HepG2 (cell line): Measurements from ENCODE around the gene SSR2. TPM values are rescaled to one million over a fixed set of nuclear protein-coding genes. Genes with fewer than 3 reads are reported as not detected.

ENCODE experiments used
- AGO1 ChIP-seq: fragments of 200-400 bp; formaldehyde crosslinking; IDR thresholded peaks from 2 replicates; pipeline ENCODE4 v1.6.1; 2017; ENCODE audit warnings: mild to moderate bottlenecking, low read depth, low read length, moderate library complexity; ENCODE audit not compliant: poor library complexity, severe bottlenecking
- ATF3 ChIP-seq: sonication (generic); formaldehyde crosslinking; IDR thresholded peaks from 2 replicates; pipeline ENCODE4 v1.4.0; 2020; ENCODE audit warnings: missing genetic modification reagents
- BCL6 ChIP-seq: IDR thresholded peaks from 2 replicates; pipeline ENCODE4 v1.6.1; 2016; ENCODE audit warnings: missing genetic modification reagents, missing compliant biosample characterization
- CHD4 ChIP-seq: fragments of 200-600 bp; sonication (generic); IDR thresholded peaks from 2 replicates; pipeline ENCODE4 v1.7.0; 2017; ENCODE audit warnings: mild to moderate bottlenecking, low read length, borderline replicate concordance
- DNMT1 ChIP-seq: sonication (generic); formaldehyde crosslinking; IDR thresholded peaks from 2 replicates; pipeline ENCODE4 v1.5.1; 2020; ENCODE audit warnings: mild to moderate bottlenecking, missing genetic modification reagents
- DRAP1 ChIP-seq: IDR thresholded peaks from 2 replicates; pipeline ENCODE4 v1.6.1; 2016; ENCODE audit warnings: missing genetic modification reagents, missing compliant biosample characterization
- HNRNPK ChIP-seq: fragments of 200-400 bp; formaldehyde crosslinking; IDR thresholded peaks from 2 replicates; pipeline ENCODE4 v1.6.1; 2018; ENCODE audit warnings: low read length, low read depth, moderate library complexity, mild to moderate bottlenecking; ENCODE audit not compliant: poor library complexity, severe bottlenecking
- KLF6 ChIP-seq: IDR thresholded peaks from 2 replicates; pipeline ENCODE4 v1.8.0; 2016; ENCODE audit warnings: missing biosample characterization, missing genetic modification reagents
- KMT2A ChIP-seq: sonication (generic); formaldehyde crosslinking; IDR thresholded peaks from 2 replicates; pipeline ENCODE4 v1.4.0; 2020; ENCODE audit warnings: missing genetic modification reagents
- LRRFIP1 ChIP-seq: sonication (generic); formaldehyde crosslinking; conservative IDR thresholded peaks from 2 replicates; pipeline ENCODE4 v1.4.0; 2020; ENCODE audit warnings: missing genetic modification reagents
- NCOA5 ChIP-seq: sonication (generic); formaldehyde crosslinking; IDR thresholded peaks from 2 replicates; pipeline ENCODE4 v1.4.0; 2020; ENCODE audit warnings: missing genetic modification reagents
- PAF1 ChIP-seq: IDR thresholded peaks from 2 replicates; pipeline ENCODE4 v1.6.1; 2016; ENCODE audit warnings: missing genetic modification reagents, missing compliant biosample characterization
- REPIN1 ChIP-seq: sonication (generic); formaldehyde crosslinking; IDR thresholded peaks from 2 replicates; pipeline ENCODE4 v1.8.0; 2022; ENCODE audit warnings: missing genetic modification reagents, low read depth, mild to moderate bottlenecking, borderline replicate concordance
- SCMH1 ChIP-seq: sonication (generic); formaldehyde crosslinking; IDR thresholded peaks from 2 replicates; pipeline ENCODE4 v1.9.0; 2021; ENCODE audit warnings: missing genetic modification reagents, mild to moderate bottlenecking, borderline replicate concordance
- SRF ChIP-seq: IDR thresholded peaks from 2 replicates; pipeline ENCODE4 v1.6.1; 2011; ENCODE audit warnings: mild to moderate bottlenecking, low read depth, low read length, moderate library complexity
- ZBTB21 ChIP-seq: sonication (generic); formaldehyde crosslinking; IDR thresholded peaks from 2 replicates; pipeline ENCODE4 v1.4.0; 2020; ENCODE audit warnings: missing genetic modification reagents
- ZFP1 ChIP-seq: IDR thresholded peaks from 2 replicates; pipeline ENCODE4 v1.6.1; 2016
- ZMYM4 ChIP-seq: sonication (generic); formaldehyde crosslinking; IDR thresholded peaks from 2 replicates; pipeline ENCODE4 v1.8.1; 2023; ENCODE audit warnings: mild to moderate bottlenecking, missing genetic modification reagents
- ZNF224 ChIP-seq: sonication (generic); formaldehyde crosslinking; IDR thresholded peaks from 2 replicates; pipeline ENCODE4 v1.5.0; 2020; ENCODE audit warnings: mild to moderate bottlenecking, missing genetic modification reagents
- ZNF460 ChIP-seq: sonication (generic); formaldehyde crosslinking; IDR thresholded peaks from 2 replicates; pipeline ENCODE4 v1.5.1; 2020; ENCODE audit warnings: missing genetic modification reagents, mild to moderate bottlenecking, borderline replicate concordance
- ZNF550 ChIP-seq: sonication (generic); formaldehyde crosslinking; IDR thresholded peaks from 2 replicates; pipeline ENCODE4 v1.4.0; 2020; ENCODE audit warnings: mild to moderate bottlenecking, missing genetic modification reagents, borderline replicate concordance
- ZNF644 ChIP-seq: IDR thresholded peaks from 2 replicates; pipeline ENCODE4 v1.6.1; 2016; ENCODE audit warnings: low read depth
- ZNF670 ChIP-seq: sonication (generic); formaldehyde crosslinking; IDR thresholded peaks from 2 replicates; pipeline ENCODE4 v1.8.0; 2022; ENCODE audit warnings: mild to moderate bottlenecking, missing genetic modification reagents, borderline replicate concordance
- ZNF772 ChIP-seq: sonication (generic); formaldehyde crosslinking; IDR thresholded peaks from 2 replicates; pipeline ENCODE4 v1.5.0; 2020; ENCODE audit warnings: mild to moderate bottlenecking, missing genetic modification reagents
- ZNF883 ChIP-seq: sonication (generic); formaldehyde crosslinking; IDR thresholded peaks from 2 replicates; pipeline ENCODE4 v1.5.1; 2020; ENCODE audit warnings: mild to moderate bottlenecking, missing genetic modification reagents; ENCODE audit errors: not compliant biosample characterization
- ZSCAN20 ChIP-seq: sonication (generic); formaldehyde crosslinking; IDR thresholded peaks from 2 replicates; pipeline ENCODE4 v1.4.0; 2020; ENCODE audit warnings: missing genetic modification reagents, mild to moderate bottlenecking, borderline replicate concordance
- ZSCAN21 ChIP-seq: sonication (generic); formaldehyde crosslinking; IDR thresholded peaks from 2 replicates; pipeline ENCODE4 v1.8.0; 2022; ENCODE audit warnings: mild to moderate bottlenecking, missing genetic modification reagents, moderate library complexity, borderline replicate concordance
- polyA plus RNA-seq, 8 experiments: library from polyadenylated mRNA; depleted of rRNA in 3 of 8; stranded (reverse) in 7 of 8; unstranded in 1 of 8; fragments of >200 nt; fragmentation: Illumina TruSeq in 4 of 8; extraction: Trizol in 4 of 8; gene quantifications; 2 replicates each; pipeline versions ENCODE4 v1.2.1 to v1.2.3, GENCODE V29; 2011 to 2016; ENCODE audit warnings: low read depth in 4 of 8, missing spikeins in 1 of 8, mixed read lengths in 1 of 8; ENCODE audit not compliant: insufficient read depth in 1 of 8
- total RNA-seq, 5 experiments: library from RNA; depleted of rRNA; stranded (reverse); fragments of >200 nt; fragmentation: Illumina TruSeq; extraction: Trizol; gene quantifications; 2 replicates each; pipeline ENCODE4 v1.2.3, GENCODE V29; 2016; ENCODE audit warnings: low read depth in 1 of 5

Gene SSR2
- total and polyA plus RNA-seq, 2 of the 13 experiments (the other 11 are each of a cell fraction or from before 2014, with no cell fraction given), result 284 to 461 TPM

GRCh38 chr1:155967341-155968050 lies 53.3 kb downstream of the SSR2 start (continued):
- TF ChIP-seq DRAP1 (CRISPR knock-in tag) (0 out of 2 replicates have a peak, but pooled peaks have one; percentile 24), AGO1 (no peak), ZNF550 (CRISPR knock-in tag) (no peak), NCOA5 (CRISPR knock-in tag) (no peak), REPIN1 (CRISPR knock-in tag) (0 out of 2 replicates have a peak, but pooled peaks have one; percentile 43), DNMT1 (CRISPR knock-in tag) (no peak), LRRFIP1 (CRISPR knock-in tag) (no peak), BCL6 (CRISPR knock-in tag) (peak; percentile 35; the same call in 1 of the 2 replicates), ATF3 (CRISPR knock-in tag) (no peak), ZSCAN20 (CRISPR knock-in tag) (no peak), ZNF460 (CRISPR knock-in tag) (no peak), ZNF883 (peak; percentile 96), SRF (no peak), CHD4 (no peak), ZNF644 (CRISPR knock-in tag) (peak; percentile 60; the same call in 1 of the 2 replicates), KMT2A (CRISPR knock-in tag) (peak; percentile 69; the same call in 1 of the 2 replicates), SCMH1 (CRISPR knock-in tag) (no peak), ZNF224 (0 out of 2 replicates have a peak, but pooled peaks have one; percentile 23), ZMYM4 (CRISPR knock-in tag) (peak; percentile 73; the same call in 1 of the 2 replicates), ZBTB21 (CRISPR knock-in tag) (no peak), ZNF670 (CRISPR knock-in tag) (no peak; the same call in 1 of the 2 replicates), KLF6 (CRISPR knock-in tag) (peak; percentile 81), ZNF772 (CRISPR knock-in tag) (peak; percentile 75; the same call in 1 of the 2 replicates), HNRNPK (no peak), ZFP1 (CRISPR knock-in tag) (no peak), ZSCAN21 (CRISPR knock-in tag) (peak; percentile 84; the same call in 1 of the 2 replicates), PAF1 (CRISPR knock-in tag) (no peak)
